Heart left ventricle (tissue), 16 donors: ENCODE measurements around the gene CSNK1A1. TPM values are rescaled to one million over a fixed set of nuclear protein-coding genes. Genes with fewer than 3 reads are reported as not detected.

Experiments used
- ATAC-seq, 4 donors: fragments of 200-7000 bp; cut with Tn5 transposase; one replicate each; pipeline ENCODE4 v1.9.1; 2020 to 2022; ENCODE audit warnings: moderate library complexity in 4 of 4, mild to moderate bottlenecking in 3 of 4, moderate number of reproducible peaks in 1 of 4
- DNase-seq, 5 donors: peaks; one replicate each; pipeline ENCODE4 v3.0.0-alpha.2; 2020
- H3K27ac ChIP-seq, 12 donors: fragments of 200-600 bp; sonication (generic) in 4 of 12; one replicate each; pipeline versions ENCODE4 v1.5.0 to v1.8.0; 2016 to 2022; ENCODE audit warnings: mild to moderate bottlenecking in 2 of 12
- H3K27me3 ChIP-seq, 9 donors: fragments of 200-600 bp; sonication (generic) in 2 of 9; one replicate each; pipeline versions ENCODE4 v1.5.1 to v1.8.0; 2016 to 2022; ENCODE audit warnings: mild to moderate bottlenecking in 3 of 9
- H3K36me3 ChIP-seq, 9 donors: fragments of 200-600 bp; sonication (generic) in 2 of 9; one replicate each; pipeline versions ENCODE4 v1.5.0 to v1.8.0; 2018 to 2022; ENCODE audit warnings: mild to moderate bottlenecking in 2 of 9
- H3K4me1 ChIP-seq, 12 donors: fragments of 200-600 bp; sonication (generic) in 4 of 12; one replicate each; pipeline versions ENCODE4 v1.5.0 to v1.8.0; 2016 to 2022; ENCODE audit warnings: mild to moderate bottlenecking in 3 of 12
- H3K4me3 ChIP-seq, 12 donors: fragments of 200-600 bp; sonication (generic) in 4 of 12; one replicate each; pipeline versions ENCODE4 v1.5.0 to v1.8.0; 2017 to 2022; ENCODE audit warnings: mild to moderate bottlenecking in 9 of 12, moderate library complexity in 4 of 12
- H3K9me3 ChIP-seq, 12 donors: fragments of 200-600 bp; sonication (generic) in 4 of 12; one replicate each; pipeline versions ENCODE4 v1.5.0 to v1.8.0; 2016 to 2022; ENCODE audit warnings: mild to moderate bottlenecking in 1 of 12
- POLR2A ChIP-seq, 2 donors: fragments of 450-650 bp; IDR thresholded peaks; one replicate each; pipeline ENCODE4 v1.6.1; 2017; ENCODE audit warnings: antibody characterized with exemption in 2 of 2, mild to moderate bottlenecking in 2 of 2, moderate library complexity in 2 of 2
- WGBS, 4 donors: extraction: QIAGEN DNeasy Blood & Tissue Kit in 2 of 4; methylation state at CpG; one replicate each; pipeline versions ENCODE4 v1.1.5 to v1.1.7; 2013 to 2018; 5-methylcytosine and 5-hydroxymethylcytosine counted together
- intact Hi-C, 10 donors: fragments of 100-400 bp; cut with DNase I; formaldehyde crosslinking; loops; one replicate each; pipeline versions ENCODE4 v1.11.1 to v1.14.2; 2022
- polyA plus RNA-seq, 2 donors: library from polyadenylated mRNA; stranded (reverse); fragments of 200-250 nt; gene quantifications; one replicate each; pipeline ENCODE4 v1.2.3, GENCODE V29; 2013
- total RNA-seq, 9 donors: library from RNA; depleted of rRNA in 2 of 9; stranded (reverse); fragments of >200 nt in 2 of 9; fragmentation: NEBNext Ultra II Directional in 3 of 9; extraction: Animal tissue kit (Norgen Biotek cat#: 25700) in 3 of 9; gene quantifications; one replicate each; pipeline versions ENCODE4 v1.1.0 to v1.2.4, GENCODE V29; 2016 to 2023
- TF ChIP-seq, protein P1 (sequence below), 12 donors: fragments of 200-600 bp; sonication (generic) in 4 of 12; IDR thresholded peaks; one replicate each; pipeline versions ENCODE4 v1.5.0 to v1.8.0; 2018 to 2022; ENCODE audit warnings: antibody characterized with exemption in 12 of 12, mild to moderate bottlenecking in 5 of 12
- donor health status: ischemic (EF 13 %, LVEDD 7.1; RV severe dilation, severe dysfunction).
- donor health status: healthy with polysubstance abuse.
- donor health status: DM: no; HTN: yes; CAD: no.
- donor health status: DM: no; HTN: no; CAD: no.
- donor health status: ischemic (EF 25% LVEDD 6.9; RV normal size, moderate dysfunction).
- donor health status: ischemic (EF 25% LVEDD 5.7; RV mildly dilated, moderate dysfunction).
- donor health status: healthy.
- donor health status: DM: yes; HTN: yes; CAD: no.
- donor health status: ischemic (EF 35%, LVEDD 5.7; RV mildly dilated, moderate dysfunction).
- donor health status: nonischemic (EF 11% LVEDD 7.7; RV severe dilation, severe dysfunction).
- donor health status: DM: yes; HTN: yes; CAD: no.
- donor health status: PGD.
- donor health status: ischemic (EF 29% LVEDD 5.4; RV normal size, mild dysfunction).
- donor health status: nonischemic (EF 23%, LVEDD 6.1; RV moderate dilation, normal function).

The CSNK1A1 gene
- total and polyA plus RNA-seq, 11 donors = 42.5 to 242 (median 209) TPM

- TF ChIP-seq, protein P1, sequence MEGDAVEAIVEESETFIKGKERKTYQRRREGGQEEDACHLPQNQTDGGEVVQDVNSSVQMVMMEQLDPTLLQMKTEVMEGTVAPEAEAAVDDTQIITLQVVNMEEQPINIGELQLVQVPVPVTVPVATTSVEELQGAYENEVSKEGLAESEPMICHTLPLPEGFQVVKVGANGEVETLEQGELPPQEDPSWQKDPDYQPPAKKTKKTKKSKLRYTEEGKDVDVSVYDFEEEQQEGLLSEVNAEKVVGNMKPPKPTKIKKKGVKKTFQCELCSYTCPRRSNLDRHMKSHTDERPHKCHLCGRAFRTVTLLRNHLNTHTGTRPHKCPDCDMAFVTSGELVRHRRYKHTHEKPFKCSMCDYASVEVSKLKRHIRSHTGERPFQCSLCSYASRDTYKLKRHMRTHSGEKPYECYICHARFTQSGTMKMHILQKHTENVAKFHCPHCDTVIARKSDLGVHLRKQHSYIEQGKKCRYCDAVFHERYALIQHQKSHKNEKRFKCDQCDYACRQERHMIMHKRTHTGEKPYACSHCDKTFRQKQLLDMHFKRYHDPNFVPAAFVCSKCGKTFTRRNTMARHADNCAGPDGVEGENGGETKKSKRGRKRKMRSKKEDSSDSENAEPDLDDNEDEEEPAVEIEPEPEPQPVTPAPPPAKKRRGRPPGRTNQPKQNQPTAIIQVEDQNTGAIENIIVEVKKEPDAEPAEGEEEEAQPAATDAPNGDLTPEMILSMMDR (IDR thresholded peaks at IDR 0.05) = no peak
- TF ChIP-seq POLR2A (IDR thresholded peaks at IDR 0.05) = no peak
- ATAC-seq (no peak), DNase-seq (no peak)
- no peak overlapping the region for H3K4me3 ChIP-seq
- peak overlapping the region; percentile 76 to 94 (median 89) for H3K27ac ChIP-seq
- whole genome bisulfite sequencing, 4 donors = 73 to 86% (median 83%) methylated on average over 9 to 10 of the region's 10 CpGs
- H3K4me1 ChIP-seq = peaks cover 15 to 90% (median 72%) of the 10 kb centered on the region in 12 donors
- intact Hi-C loops = loop anchor here in 2 of 10 donors (5.0 kb wide), 1 partner anchor 33 kb away; no protein-coding TSS in a partner anchor
- no peaks in the 10 kb centered on the region for H3K9me3 ChIP-seq
- no peaks in the 10 kb centered on the region for H3K27me3 ChIP-seq
- no peaks in the 10 kb centered on the region for H3K36me3 ChIP-seq
These were observed 97.4 kb downstream of the CSNK1A1 start for GRCh38 chr5:149453618-149454415.

DNA sequence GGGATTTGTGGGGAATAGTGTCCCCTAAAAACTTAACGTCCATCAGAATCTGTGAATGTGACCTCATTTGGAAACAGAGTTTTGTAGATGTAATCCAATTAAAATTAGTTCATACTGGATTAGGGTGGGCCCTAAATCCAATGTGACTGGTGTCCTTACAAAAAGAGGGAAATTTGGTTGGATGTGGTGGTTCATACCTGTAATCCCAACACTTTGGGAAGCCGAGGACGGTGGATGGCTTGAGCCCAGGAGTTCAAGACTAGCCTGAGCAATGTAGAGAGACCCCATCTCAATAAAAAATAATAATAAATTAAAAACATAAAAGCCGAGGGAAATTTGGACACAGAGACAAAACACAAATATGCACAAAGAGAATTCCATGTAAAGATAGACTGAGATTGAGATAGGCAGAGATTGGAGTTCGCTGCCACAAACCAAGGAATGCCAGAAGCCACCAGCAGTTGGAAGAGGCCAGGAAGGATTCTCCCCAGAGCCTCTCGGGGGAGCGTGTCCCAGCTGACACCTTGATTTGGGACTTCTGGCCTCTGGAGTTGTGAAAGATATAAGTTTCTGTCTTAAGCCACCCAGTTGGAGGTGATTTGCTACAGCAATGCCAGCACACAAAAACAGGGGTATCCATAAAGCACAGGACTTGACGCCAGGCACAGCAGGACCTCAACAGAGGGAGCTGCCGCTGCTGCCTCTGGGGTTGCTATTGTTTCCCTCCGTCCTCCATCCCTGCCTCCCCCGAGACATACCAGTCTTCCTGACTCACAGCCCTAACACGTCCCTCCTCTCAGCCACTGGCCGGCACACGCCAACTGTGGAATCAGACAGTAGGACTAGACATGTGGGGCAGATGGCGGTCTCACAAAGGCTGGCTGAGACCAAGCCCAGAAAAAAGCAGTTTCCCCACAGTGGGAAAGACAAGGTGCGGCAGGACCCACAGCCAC is 98.3 kb downstream of the CSNK1A1 start:
- H3K27ac ChIP-seq = peak overlapping the region; percentile 76 to 94 (median 89)
- DNase-seq = peak; percentile 70 to 85 (median 77)
- 56 to 72% (median 67%) methylated on average over 16 of the region's 16 CpGs for WGBS, 4 donors
- TF ChIP-seq, protein P1 (IDR thresholded peaks at IDR 0.05) = peak in 2 of 12 donors; percentile 9 to 11
- peak in 1 of 2 donors; percentile 19 for TF ChIP-seq POLR2A (IDR thresholded peaks at IDR 0.05)
- no peaks in the 10 kb centered on the region for H3K36me3 ChIP-seq
- H3K9me3 ChIP-seq = no peaks in the 10 kb centered on the region
- H3K4me3 ChIP-seq = no peak overlapping the region
- peaks cover 15 to 90% (median 74%) of the 10 kb centered on the region in 12 donors for H3K4me1 ChIP-seq
- peak in 3 of 4 donors; percentile 53 to 56 (median 54) for ATAC-seq
- no peaks in the 10 kb centered on the region for H3K27me3 ChIP-seq
- intact Hi-C loops = loop anchor here in 2 of 10 donors (5.0 kb wide), 1 partner anchor 34 kb away; no protein-coding TSS in a partner anchor

DNA sequence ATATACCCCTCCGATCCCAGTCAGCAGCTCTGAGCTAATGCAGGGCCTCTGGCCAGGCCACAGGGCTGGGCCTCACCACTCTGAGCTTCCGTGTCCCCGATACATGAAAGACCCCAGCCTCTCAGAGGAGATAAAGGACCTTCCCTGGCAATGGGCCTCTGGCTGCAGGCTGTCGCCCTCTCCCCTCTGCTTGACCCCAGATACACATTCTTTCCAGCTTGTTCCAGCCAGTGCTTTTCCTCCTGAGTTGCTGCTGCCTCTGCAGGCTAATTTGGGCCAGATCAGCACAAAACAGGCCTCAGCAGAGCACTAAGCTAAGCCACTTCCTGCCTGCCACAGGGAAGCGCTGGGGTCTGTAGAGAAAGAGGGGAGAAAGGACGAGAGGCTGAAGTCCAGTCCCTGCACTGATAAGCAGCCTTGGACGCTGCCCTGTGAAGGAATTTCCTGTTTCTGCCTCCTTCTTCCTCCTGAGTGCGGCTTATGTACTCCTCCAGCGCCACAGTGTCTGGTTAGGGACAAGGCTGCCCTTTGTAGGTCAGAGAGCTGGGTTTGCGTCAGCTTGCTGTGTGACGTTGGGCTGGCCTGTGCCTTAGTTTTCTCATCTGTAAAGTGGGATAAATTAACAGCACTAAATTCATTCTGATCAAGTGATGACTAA is 99.1 kb downstream of the CSNK1A1 start:
- H3K27ac ChIP-seq = peak overlapping the region; percentile 76 to 94 (median 89)
- H3K4me3 ChIP-seq = no peak overlapping the region
- peak; percentile 68 to 83 (median 69) for DNase-seq
- intact Hi-C loops = loop anchor here in 2 of 10 donors (5.0 kb wide), 1 partner anchor 35 kb away; no protein-coding TSS in a partner anchor
- ATAC-seq = peak in 3 of 4 donors; percentile 44 to 53 (median 47)
- TF ChIP-seq POLR2A (IDR thresholded peaks at IDR 0.05) = no peak
- TF ChIP-seq, protein P1 (IDR thresholded peaks at IDR 0.05) = peak in 1 of 12 donors; percentile 23
- H3K27me3 ChIP-seq = no peaks in the 10 kb centered on the region
- no peaks in the 10 kb centered on the region for H3K36me3 ChIP-seq
- no peaks in the 10 kb centered on the region for H3K9me3 ChIP-seq
- 29 to 37% (median 32%) methylated on average over 11 of the region's 11 CpGs for WGBS, 4 donors
- H3K4me1 ChIP-seq = peaks cover 15 to 92% (median 76%) of the 10 kb centered on the region in 12 donors
